D341Med (cell line): ENCODE data around the gene MPHOSPH10.
"Not testable (repeated sequence)": the region's sequence is repeated elsewhere in the genome, so short reads cannot be mapped to it uniquely, and the experiment has no call there.

ENCODE experiments used
- DNase-seq: peaks from one replicate; pipeline ENCODE4 v3.0.0; 2012; ENCODE audit warnings: low spot score

MPHOSPH10 gene

GRCh38 chr2:71125506-71126294 is 4.7 kb upstream of the MPHOSPH10 start:
- no peak for DNase-seq

- DNase-seq, result no peak
These were observed 3.5 kb upstream of the MPHOSPH10 start for GRCh38 chr2:71126957-71127356.

GRCh38 chr2:71129114-71129901 is 1.1 kb upstream of the MPHOSPH10 start:
- no peak for DNase-seq

- DNase-seq, result no peak
These were observed 607 bp upstream of the MPHOSPH10 start for GRCh38 chr2:71129902-71130151.

- DNase-seq, result no peak
These were observed 441 bp downstream of the MPHOSPH10 start for GRCh38 chr2:71130905-71131244.

- not testable (repeated sequence) for DNase-seq
These were observed 1.1 kb downstream of the MPHOSPH10 start for GRCh38 chr2:71131387-71132166.

GRCh38 chr2:71133603-71134002 is 3.2 kb downstream of the MPHOSPH10 start:
- DNase-seq, result no peak

GRCh38 chr2:71136174-71136573 is 5.7 kb downstream of the MPHOSPH10 start:
- DNase-seq, result no peak

- DNase-seq, result no peak
These were observed 13.3 kb downstream of the MPHOSPH10 start for GRCh38 chr2:71143782-71144181.

- no peak for DNase-seq
These were observed 18.2 kb downstream of the MPHOSPH10 start for GRCh38 chr2:71148506-71149063.

- DNase-seq, result no peak
These were observed 19.8 kb downstream of the MPHOSPH10 start for GRCh38 chr2:71150082-71150816.

GRCh38 chr2:71151620-71152019 is 21.2 kb downstream of the MPHOSPH10 start:
- no peak for DNase-seq

- DNase-seq, result no peak
These were observed 23.3 kb downstream of the MPHOSPH10 start for GRCh38 chr2:71153585-71154224.

GRCh38 chr2:71154279-71154678 is 23.8 kb downstream of the MPHOSPH10 start:
- no peak for DNase-seq

- no peak for DNase-seq
These were observed 24.4 kb downstream of the MPHOSPH10 start for GRCh38 chr2:71154798-71155197.

- DNase-seq, result no peak
These were observed 25.4 kb downstream of the MPHOSPH10 start for GRCh38 chr2:71155846-71156245.

GRCh38 chr2:71156573-71156972 is 26.1 kb downstream of the MPHOSPH10 start:
- no peak for DNase-seq

- DNase-seq, result peak; percentile 75
These were observed 26.8 kb downstream of the MPHOSPH10 start for GRCh38 chr2:71157124-71157793.

GRCh38 chr2:71166812-71167211 is 36.4 kb downstream of the MPHOSPH10 start:
- DNase-seq, result no peak

- no peak for DNase-seq
These were observed 42.7 kb downstream of the MPHOSPH10 start for GRCh38 chr2:71173096-71173495.

GRCh38 chr2:71174207-71174606 is 43.8 kb downstream of the MPHOSPH10 start:
- DNase-seq, result no peak
